NCI-H82 treated with DMSO at 0.1 percent for 48 hours (cell line): Measurements from ENCODE around the gene ZNF205.
"Not testable (repeated sequence)": the region's sequence is repeated elsewhere in the genome, so short reads cannot be mapped to it uniquely, and the experiment has no call there.

ENCODE experiments used
- DNase-seq: peaks from one replicate; lab custom pipeline; 2025; ENCODE audit not compliant: unreplicated experiment; lab: John Stamatoyannopoulos, UW

The ZNF205 gene

GRCh38 chr16:3112058-3112880 is at the start of gene ZNF205:
ZNF205 (plus strand) TSS chr16:3112586; CDS start chr16:3113431, 845 bp downstream.
- DNase-seq, result no peak

- no peak for DNase-seq
These were observed 48.6 kb upstream of the ZNF205 start for GRCh38 chr16:3063625-3064386.

- no peak for DNase-seq
These were observed 47.2 kb upstream of the ZNF205 start, which contains the start of gene IL32 for GRCh38 chr16:3065069-3065741. IL32 (plus strand) TSS chr16:3065640; CDS start chr16:3065812, 172 bp downstream.

GRCh38 chr16:3065742-3066439 is 46.5 kb upstream of the ZNF205 start:
- DNase-seq, result no peak

- DNase-seq, result no peak
These were observed 46.0 kb upstream of the ZNF205 start for GRCh38 chr16:3066440-3066748.

GRCh38 chr16:3068487-3068886 is 43.9 kb upstream of the ZNF205 start:
- DNase-seq, result no peak

- not testable (repeated sequence) for DNase-seq
These were observed 43.2 kb upstream of the ZNF205 start for GRCh38 chr16:3069146-3069545.

- DNase-seq, result no peak
These were observed 41.7 kb upstream of the ZNF205 start for GRCh38 chr16:3070608-3071111.

- DNase-seq, result no peak
These were observed 40.7 kb upstream of the ZNF205 start for GRCh38 chr16:3071655-3072054.

- not testable (repeated sequence) for DNase-seq
These were observed 40.2 kb upstream of the ZNF205 start for GRCh38 chr16:3072148-3072547.

- not testable (repeated sequence) for DNase-seq
These were observed 39.7 kb upstream of the ZNF205 start for GRCh38 chr16:3072576-3073263.

- DNase-seq, result no peak
These were observed 38.9 kb upstream of the ZNF205 start for GRCh38 chr16:3073448-3073847.

GRCh38 chr16:3074860-3075522 is 37.4 kb upstream of the ZNF205 start:
- no peak for DNase-seq

GRCh38 chr16:3075523-3075915 is 36.9 kb upstream of the ZNF205 start:
- DNase-seq, result no peak

GRCh38 chr16:3075946-3076345 is 36.4 kb upstream of the ZNF205 start:
- DNase-seq, result not testable (repeated sequence)

GRCh38 chr16:3076577-3076976 is 35.8 kb upstream of the ZNF205 start:
- no peak for DNase-seq

GRCh38 chr16:3080024-3080423 is 32.4 kb upstream of the ZNF205 start:
- DNase-seq, result no peak

- DNase-seq, result not testable (repeated sequence)
These were observed 30.4 kb upstream of the ZNF205 start for GRCh38 chr16:3081957-3082356.

GRCh38 chr16:3083408-3083807 is 29.0 kb upstream of the ZNF205 start:
- DNase-seq, result not testable (repeated sequence)

GRCh38 chr16:3084491-3084890 is 27.9 kb upstream of the ZNF205 start:
- no peak for DNase-seq
